ENCODE data around the gene LRP2.

The LRP2 gene

GRCh38 chr2:169106563-169107545 lies 255.5 kb downstream of the LRP2 start:
- DNase-seq (ENCODE audit: low spot score): no peak
- in situ Hi-C loops (cut with MboI; ENCODE audit: low pct_unique_long_range_greater_than_20kb, low sequenced_read_pairs, unreplicated experiment): loop anchor here (10.0 to 25.0 kb wide), 2 partner anchors 72 to 145 kb away; partner anchors contain the start of gene ABCB11
- no peak for TF ChIP-seq CTCF (IDR thresholded peaks at IDR 0.05; ENCODE audit: extremely low read depth, insufficient read depth, missing control alignments)

- no peak for DNase-seq (ENCODE audit: low spot score)
- TF ChIP-seq CTCF (IDR thresholded peaks at IDR 0.05; ENCODE audit: extremely low read depth, insufficient read depth, missing control alignments): no peak
- in situ Hi-C loops (cut with MboI; ENCODE audit: low pct_unique_long_range_greater_than_20kb, low sequenced_read_pairs, unreplicated experiment): loop anchor here (10.0 to 25.0 kb wide), 2 partner anchors 71 to 144 kb away; partner anchors contain the start of gene ABCB11
Observed at GRCh38 chr2:169106134-169106533, 256.2 kb downstream of the LRP2 start.

GRCh38 chr2:169105476-169105875 lies 256.9 kb downstream of the LRP2 start:
- no peak for DNase-seq (ENCODE audit: low spot score)
- no peak for TF ChIP-seq CTCF (IDR thresholded peaks at IDR 0.05; ENCODE audit: extremely low read depth, insufficient read depth, missing control alignments)
- in situ Hi-C loops (cut with MboI; ENCODE audit: low pct_unique_long_range_greater_than_20kb, low sequenced_read_pairs, unreplicated experiment): loop anchor here (10.0 to 25.0 kb wide), 2 partner anchors 71 to 143 kb away; partner anchors contain the start of gene ABCB11

GRCh38 chr2:169104848-169105247 lies 257.5 kb downstream of the LRP2 start:
- no peak for TF ChIP-seq CTCF (IDR thresholded peaks at IDR 0.05; ENCODE audit: extremely low read depth, insufficient read depth, missing control alignments)
- DNase-seq (ENCODE audit: low spot score): no peak
- in situ Hi-C loops (cut with MboI; ENCODE audit: low pct_unique_long_range_greater_than_20kb, low sequenced_read_pairs, unreplicated experiment): loop anchor here (10.0 to 25.0 kb wide), 2 partner anchors 70 to 143 kb away; partner anchors contain the start of gene ABCB11

GRCh38 chr2:169095621-169096105 lies 266.7 kb downstream of the LRP2 start:
- DNase-seq (ENCODE audit: low spot score): no peak
- in situ Hi-C loops (cut with MboI; ENCODE audit: low pct_unique_long_range_greater_than_20kb, low sequenced_read_pairs, unreplicated experiment): no loop called here
- no peak for TF ChIP-seq CTCF (IDR thresholded peaks at IDR 0.05; ENCODE audit: extremely low read depth, insufficient read depth, missing control alignments)

GRCh38 chr2:169094676-169095075 lies 267.7 kb downstream of the LRP2 start:
- in situ Hi-C loops (cut with MboI; ENCODE audit: low pct_unique_long_range_greater_than_20kb, low sequenced_read_pairs, unreplicated experiment): no loop called here
- DNase-seq (ENCODE audit: low spot score): no peak
- no peak for TF ChIP-seq CTCF (IDR thresholded peaks at IDR 0.05; ENCODE audit: extremely low read depth, insufficient read depth, missing control alignments)

Measured in GM13977 (cell line).